ENCODE data around the gene HRNR. TPM values are rescaled to one million over a fixed set of nuclear protein-coding genes. Genes with fewer than 3 reads are reported as not detected.
A peak's percentile ranks its signal among the peaks of the same experiment; 100 is the strongest.

HRNR gene
- total RNA-seq, 2 donors from 2014 or later = not detected

DNA sequence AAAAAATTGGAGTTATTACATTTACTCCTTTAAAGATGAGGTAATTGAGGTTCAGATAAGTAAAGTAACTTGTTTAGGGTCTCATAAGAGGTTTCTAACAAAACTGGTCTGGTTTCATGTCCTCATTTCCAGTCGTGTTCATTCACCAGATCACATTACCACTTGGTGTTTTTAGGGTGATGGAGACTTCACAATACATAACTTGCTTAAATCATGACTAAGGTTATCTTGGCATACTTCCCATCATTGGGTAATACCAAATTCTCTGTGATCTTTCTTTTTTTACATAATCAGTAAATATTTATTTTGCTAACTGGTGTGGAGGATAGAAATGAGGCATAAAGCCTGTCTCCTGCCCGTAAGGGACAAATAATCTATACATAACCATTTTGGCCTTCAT, 33.4 kb downstream of the HRNR start:
- ATAC-seq (peak in 1 of 2 donors; percentile 14), DNase-seq (no peak)
- intact Hi-C loops (cut with DNase I) = loop anchor here in 1 of 2 donors (10.0 kb wide), 1 partner anchor 154 kb away; no protein-coding TSS in a partner anchor

DNA sequence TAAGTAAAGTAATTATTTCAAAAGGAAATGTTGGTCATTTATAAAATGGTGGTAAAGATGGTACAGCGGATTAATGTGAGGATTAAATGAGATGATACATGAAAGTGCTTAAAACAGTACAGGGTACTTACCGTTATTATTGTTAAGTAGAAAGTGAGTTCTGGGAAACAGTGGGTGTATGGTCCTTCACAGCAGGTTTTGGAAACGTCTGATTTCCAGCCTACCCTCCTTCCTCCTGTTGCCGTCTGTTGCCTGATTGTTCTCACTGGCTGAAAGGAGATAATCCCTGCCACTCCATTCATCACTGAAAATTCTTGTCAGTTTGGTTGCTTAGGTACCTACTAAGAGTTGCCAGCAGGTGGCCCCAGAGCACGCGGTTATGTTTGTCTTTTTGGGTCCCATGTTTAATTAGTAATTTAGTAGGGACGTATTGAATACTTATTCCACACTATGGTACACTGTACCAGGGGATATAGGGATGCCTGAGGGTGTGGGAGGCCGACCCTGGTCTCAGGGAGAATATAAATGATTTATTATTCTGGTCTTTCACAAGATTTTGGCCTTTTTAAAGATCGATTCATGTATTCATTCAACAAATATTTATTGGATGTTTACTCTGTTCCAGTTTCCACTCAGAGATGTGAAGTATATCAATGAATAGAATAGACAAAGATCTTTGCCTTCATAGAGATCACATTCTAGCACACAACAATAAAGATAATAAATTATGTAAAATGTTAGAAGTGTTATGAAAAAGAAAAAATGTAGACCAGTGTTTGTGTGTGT, 34.1 kb downstream of the HRNR start:
- ATAC-seq (peak; percentile 72 to 78), DNase-seq (peak; percentile 72)
- intact Hi-C loops (cut with DNase I) = loop anchor here (2.0 to 10.0 kb wide), 6 partner anchors 48 to 269 kb away; no protein-coding TSS in a partner anchor

- DNase-seq = peak; percentile 87
- intact Hi-C loops (cut with DNase I) = loop anchor here (2.0 to 5.0 kb wide), 5 partner anchors 47 to 270 kb away; no protein-coding TSS in a partner anchor
- peak; percentile 68 to 82 for ATAC-seq
Observed at GRCh38 chr1:152188673-152189591, 35.1 kb downstream of the HRNR start.

GRCh38 chr1:152186556-152187285, 37.3 kb downstream of the HRNR start:
- DNase-seq (no peak), ATAC-seq (no peak)
- intact Hi-C loops (cut with DNase I) = loop anchor here (1.0 to 5.0 kb wide), 4 partner anchors 44 to 251 kb away; no protein-coding TSS in a partner anchor

DNA sequence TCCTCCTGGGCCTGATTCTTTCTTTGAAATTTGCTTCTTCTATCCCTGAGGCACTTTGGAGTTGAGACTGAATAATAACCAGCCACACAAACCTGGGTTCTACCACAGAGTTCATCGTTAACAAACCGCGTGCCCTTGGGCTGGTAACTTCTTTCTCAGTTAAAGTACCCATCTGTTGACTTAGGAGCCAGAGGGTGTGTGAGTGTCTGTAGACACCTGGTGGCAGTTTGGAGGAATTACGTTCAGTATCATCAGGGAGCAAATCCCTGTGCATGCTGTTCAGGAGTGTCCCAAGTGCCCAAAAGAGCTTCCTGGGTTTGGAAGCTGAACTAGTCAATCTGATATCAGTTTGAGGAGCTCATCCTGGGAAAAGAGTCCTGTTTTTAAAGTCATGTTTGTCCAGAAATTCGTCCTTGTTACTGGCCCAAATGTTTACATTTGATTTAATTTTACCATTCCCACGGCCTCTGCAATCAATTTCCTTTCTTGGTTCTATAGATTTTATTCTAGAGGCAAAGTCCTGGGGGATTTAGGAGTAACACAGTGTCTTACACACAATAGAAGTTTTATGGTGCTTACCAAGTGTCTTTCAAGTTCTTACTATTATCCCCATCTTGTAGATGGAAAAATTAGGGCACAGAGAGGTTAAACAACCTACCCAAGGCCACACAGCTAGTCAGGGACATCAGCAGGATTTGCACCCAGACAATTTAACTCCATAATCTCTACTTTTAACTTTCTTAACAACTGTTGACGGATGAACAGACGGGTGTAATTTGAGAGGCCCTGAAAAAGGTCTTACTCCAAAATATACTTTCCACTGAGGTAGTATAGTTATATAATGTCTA, 38.2 kb downstream of the HRNR start:
- ATAC-seq (peak; percentile 51 to 61), DNase-seq (no peak)
- intact Hi-C loops (cut with DNase I) = loop anchor here (1.0 to 5.0 kb wide), 4 partner anchors 43 to 252 kb away; no protein-coding TSS in a partner anchor

- intact Hi-C loops (cut with DNase I) = no loop called here
- ATAC-seq (peak; percentile 64 to 84), DNase-seq (no peak)
Observed at GRCh38 chr1:152182944-152183361, 41.0 kb downstream of the HRNR start.

DNA sequence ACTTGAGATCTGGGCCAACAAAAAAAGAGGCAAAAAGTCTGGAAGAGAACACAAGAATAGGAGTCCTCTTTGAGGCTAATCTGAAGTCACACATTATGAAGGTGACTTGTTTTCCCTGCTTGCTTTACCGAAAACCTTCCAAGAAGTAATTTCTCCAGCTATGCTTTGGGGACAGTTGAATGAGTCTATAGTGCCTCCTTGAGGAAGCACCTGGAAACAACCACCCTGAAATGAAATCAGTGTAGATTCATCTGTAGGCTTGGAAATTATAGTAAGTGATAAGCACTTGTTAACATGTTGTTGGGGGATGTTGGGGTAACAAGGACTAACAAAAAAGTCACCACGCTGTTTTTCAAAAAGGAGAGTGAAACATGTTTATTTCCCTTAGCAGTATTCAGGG, 41.6 kb downstream of the HRNR start:
- no peak for DNase-seq
- intact Hi-C loops (cut with DNase I) = no loop called here
- no peak for ATAC-seq

DNA sequence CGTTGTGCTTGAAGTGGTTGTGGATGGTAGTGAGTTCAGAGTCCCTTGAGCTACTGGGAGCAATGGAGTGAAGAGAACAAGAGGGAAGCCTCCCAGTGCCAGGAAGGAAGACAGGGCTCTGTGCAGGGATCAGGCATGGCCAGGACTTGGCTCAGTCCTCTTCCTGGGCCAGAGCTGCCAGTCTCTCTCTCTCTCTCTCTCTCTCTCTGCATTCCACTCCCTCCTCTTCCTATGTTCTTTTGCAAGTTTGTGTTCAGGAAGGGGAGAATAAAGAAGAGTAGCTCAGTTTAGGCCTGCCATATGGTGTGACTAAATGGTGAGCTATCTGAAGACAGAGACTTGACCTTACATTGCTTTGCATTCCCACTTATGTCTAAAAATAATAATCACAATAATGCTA, 44.4 kb downstream of the HRNR start:
- intact Hi-C loops (cut with DNase I) = no loop called here
- DNase-seq (no peak), ATAC-seq (no peak)

GRCh38 chr1:152170287-152170905, 53.6 kb downstream of the HRNR start:
- intact Hi-C loops (cut with DNase I) = no loop called here

DNA sequence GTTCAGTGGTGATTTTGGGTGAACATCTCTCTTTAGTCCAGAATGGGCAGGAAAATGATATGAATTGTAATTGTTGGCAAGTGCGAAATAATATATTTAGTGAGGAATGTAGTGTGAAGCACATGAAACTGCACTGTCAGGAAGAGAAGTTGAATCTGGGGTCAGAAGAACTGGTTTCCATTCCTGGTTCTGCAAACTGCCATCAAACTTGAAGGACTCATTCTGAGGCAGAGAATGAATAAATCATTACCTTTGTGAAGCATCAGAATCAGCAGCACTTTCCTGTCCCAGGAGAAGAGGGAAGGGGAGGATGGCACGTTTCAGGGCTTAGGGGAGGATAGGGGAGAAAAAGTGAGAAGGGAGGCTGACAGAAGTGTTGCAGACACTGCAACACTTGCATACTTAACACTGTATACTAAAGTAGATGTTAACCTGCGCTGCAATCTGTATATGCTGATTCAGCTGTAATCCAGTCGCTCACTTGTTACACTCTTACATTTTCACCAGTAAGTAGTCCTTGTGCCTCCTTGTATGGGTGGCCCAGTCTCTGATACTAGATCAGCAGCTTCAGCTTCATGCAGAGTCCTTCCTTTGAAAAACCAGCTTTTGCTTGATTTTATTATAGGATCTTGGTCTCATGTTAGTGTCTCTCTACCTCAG, 54.5 kb downstream of the HRNR start:
- intact Hi-C loops (cut with DNase I) = no loop called here
- ATAC-seq = no peak
- DNase-seq = no peak

More at GRCh38 chr1:152170287-152170905, 53.6 kb downstream of the HRNR start:
- DNase-seq (no peak), ATAC-seq (no peak)

DNA sequence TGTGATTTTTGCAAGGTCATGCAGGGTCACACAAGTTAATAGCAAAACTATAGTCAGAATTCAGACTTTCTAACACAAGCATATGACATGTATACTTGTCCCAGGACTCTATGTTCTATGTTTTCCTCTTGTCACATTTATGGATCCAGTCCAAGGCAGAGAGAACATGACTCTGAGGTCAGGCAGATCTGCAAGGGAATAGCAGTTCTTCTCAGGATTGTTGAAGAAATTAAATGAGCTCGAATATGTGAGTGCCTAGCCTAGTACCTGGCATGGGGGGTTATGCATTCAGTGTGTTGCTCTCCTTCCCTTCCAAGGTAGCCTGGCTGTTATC, 55.5 kb downstream of the HRNR start:
- intact Hi-C loops (cut with DNase I) = no loop called here
- no peak for DNase-seq
- peak; percentile 47 to 48 for ATAC-seq

DNA sequence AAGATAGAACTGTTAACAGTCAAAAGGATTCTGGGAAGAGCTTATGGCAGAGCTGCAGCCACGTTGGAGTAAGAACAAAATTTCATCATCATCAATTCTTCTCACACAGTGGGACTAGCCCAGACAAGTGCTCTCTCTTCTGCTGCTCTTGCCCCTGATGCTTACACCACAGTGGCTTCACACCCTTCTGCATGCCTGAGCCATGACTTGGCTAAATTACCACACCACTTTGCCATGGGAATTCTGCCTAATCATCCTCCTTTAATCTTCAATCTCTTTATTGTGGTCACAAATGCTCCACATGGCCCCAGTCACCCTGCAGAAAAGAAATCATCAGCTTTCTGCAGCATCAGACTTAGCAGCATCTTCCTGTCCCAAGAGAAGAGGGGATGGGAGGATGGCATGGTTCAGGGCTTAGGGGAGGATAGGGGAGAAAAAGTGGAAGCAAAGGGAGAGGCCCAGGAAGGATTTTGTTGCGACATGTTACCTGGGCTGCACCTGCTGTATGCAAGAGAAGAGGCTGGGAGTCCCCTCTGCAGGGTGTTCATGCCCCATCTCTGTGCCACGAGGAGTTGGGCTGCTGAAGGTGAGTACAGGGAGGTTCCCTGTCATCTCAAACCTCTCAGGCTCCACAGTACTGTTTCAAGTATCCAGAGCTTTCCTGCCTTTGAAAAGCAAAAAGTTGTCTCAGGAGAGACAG, 56.0 kb downstream of the HRNR start:
- intact Hi-C loops (cut with DNase I) = no loop called here
- DNase-seq = no peak
- ATAC-seq = peak in 1 of 2 donors; percentile 86

DNA sequence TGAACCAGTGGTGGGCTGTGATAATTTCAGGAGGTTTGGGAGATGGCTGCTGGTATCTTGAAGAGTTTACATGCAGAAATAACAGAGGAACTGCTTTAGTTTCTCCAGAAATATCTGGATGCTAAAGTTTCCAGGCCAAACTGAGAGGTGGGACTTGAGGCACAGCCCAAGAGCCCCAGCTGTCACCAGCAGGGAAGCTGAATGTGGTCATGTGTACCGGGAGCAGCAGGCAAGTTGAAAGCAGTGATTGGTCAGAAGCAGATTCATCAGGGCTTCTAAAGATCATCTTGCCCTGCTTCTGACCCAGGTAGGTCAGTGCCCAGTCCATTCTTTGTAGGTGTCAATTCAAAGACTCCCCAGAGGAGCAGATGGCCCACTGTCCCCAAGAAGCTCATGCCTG, 57.0 kb downstream of the HRNR start:
- DNase-seq (no peak), ATAC-seq (no peak)
- intact Hi-C loops (cut with DNase I) = no loop called here

- no peak for DNase-seq
- intact Hi-C loops (cut with DNase I) = no loop called here
- ATAC-seq = no peak
Observed at GRCh38 chr1:152165286-152166077, 58.5 kb downstream of the HRNR start.

- no peak for ATAC-seq
- intact Hi-C loops (cut with DNase I) = no loop called here
- DNase-seq = no peak
Observed at GRCh38 chr1:152164517-152165136, 59.4 kb downstream of the HRNR start.

All from left cardiac atrium (tissue), 4 donors.